Parathyroid adenoma (tissue), 2 donors: ENCODE results near the gene ANKRD18B.
"Not testable (repeated sequence)": the region's sequence is repeated elsewhere in the genome, so short reads cannot be mapped to it uniquely, and the experiment has no call there.

Experiments
- H2AFZ ChIP-seq: fragments of 300-600 bp; sonication (generic); one replicate; pipeline ENCODE4 v1.7.0; 2017; ENCODE audit warnings: antibody characterized with exemption, mild to moderate bottlenecking
- H3K27ac ChIP-seq: fragments of 300-600 bp; sonication (generic); one replicate; pipeline ENCODE4 v1.7.0; 2017
- H3K27me3 ChIP-seq: fragments of 300-600 bp; sonication (generic); one replicate; pipeline ENCODE4 v1.7.0; 2017; ENCODE audit warnings: low read length; ENCODE audit not compliant: control insufficient read depth, insufficient read depth
- H3K36me3 ChIP-seq: fragments of 300-600 bp; sonication (generic); one replicate; pipeline ENCODE4 v1.7.0; 2017; ENCODE audit warnings: low read length; ENCODE audit not compliant: control insufficient read depth, insufficient read depth
- H3K4me1 ChIP-seq: fragments of 300-600 bp; sonication (generic); one replicate; pipeline ENCODE4 v1.7.0; 2017; ENCODE audit warnings: control low read depth
- H3K4me2 ChIP-seq: fragments of 300-600 bp; sonication (generic); one replicate; pipeline ENCODE4 v1.7.0; 2017; ENCODE audit warnings: low read length
- H3K4me3 ChIP-seq: fragments of 300-600 bp; sonication (generic); one replicate; pipeline ENCODE4 v1.7.0; 2017; ENCODE audit warnings: low read depth, low read length
- H3K79me2 ChIP-seq: fragments of 300-600 bp; sonication (generic); one replicate; pipeline ENCODE4 v1.7.0; 2017; ENCODE audit warnings: control low read depth
- H3K9ac ChIP-seq: fragments of 300-600 bp; sonication (generic); one replicate; pipeline ENCODE4 v1.7.0; 2017; ENCODE audit warnings: mild to moderate bottlenecking
- H3K9me3 ChIP-seq: fragments of 300-600 bp; sonication (generic); one replicate; pipeline ENCODE4 v1.7.0; 2017; ENCODE audit warnings: low read length; ENCODE audit not compliant: control insufficient read depth
- donor health status: primary hyperparathyroidism.

The ANKRD18B gene

GRCh38 chr9:33579996-33580395 lies 55.9 kb downstream of the ANKRD18B start:
- H2AFZ ChIP-seq, H3K4me2 ChIP-seq, H3K79me2 ChIP-seq, H3K27ac ChIP-seq, H3K4me1 ChIP-seq, H3K9me3 ChIP-seq, H3K27me3 ChIP-seq, H3K36me3 ChIP-seq, H3K4me3 ChIP-seq, H3K9ac ChIP-seq: not testable (repeated sequence)

- H3K79me2 ChIP-seq, H3K9me3 ChIP-seq, H2AFZ ChIP-seq, H3K36me3 ChIP-seq, H3K9ac ChIP-seq, H3K4me3 ChIP-seq, H3K27ac ChIP-seq, H3K4me1 ChIP-seq, H3K27me3 ChIP-seq, H3K4me2 ChIP-seq: not testable (repeated sequence)
Observed at GRCh38 chr9:33582686-33583085, 58.6 kb downstream of the ANKRD18B start.

- H3K4me2 ChIP-seq, result not testable (repeated sequence)
Observed at GRCh38 chr9:33586128-33586527, 62.1 kb downstream of the ANKRD18B start.

GRCh38 chr9:33587799-33588198 lies 63.7 kb downstream of the ANKRD18B start:
- not testable (repeated sequence) for H3K9me3 ChIP-seq, H3K27me3 ChIP-seq, H3K9ac ChIP-seq

More at GRCh38 chr9:33586128-33586527, 62.1 kb downstream of the ANKRD18B start:
- H3K79me2 ChIP-seq, H3K36me3 ChIP-seq, H3K27me3 ChIP-seq, H3K4me1 ChIP-seq, H3K9ac ChIP-seq, H3K9me3 ChIP-seq, H3K4me3 ChIP-seq, H3K27ac ChIP-seq, H2AFZ ChIP-seq: not testable (repeated sequence)

GRCh38 chr9:33588876-33589275 lies 64.8 kb downstream of the ANKRD18B start:
- H3K36me3 ChIP-seq, H2AFZ ChIP-seq, H3K27me3 ChIP-seq, H3K9ac ChIP-seq, H3K27ac ChIP-seq, H3K9me3 ChIP-seq, H3K79me2 ChIP-seq, H3K4me2 ChIP-seq, H3K4me3 ChIP-seq, H3K4me1 ChIP-seq: not testable (repeated sequence)

More at GRCh38 chr9:33587799-33588198, 63.7 kb downstream of the ANKRD18B start:
- H3K36me3 ChIP-seq, H2AFZ ChIP-seq, H3K4me3 ChIP-seq, H3K4me1 ChIP-seq, H3K27ac ChIP-seq, H3K4me2 ChIP-seq, H3K79me2 ChIP-seq: not testable (repeated sequence)

GRCh38 chr9:33590857-33591256 lies 66.8 kb downstream of the ANKRD18B start:
- H3K4me1 ChIP-seq, H2AFZ ChIP-seq, H3K9me3 ChIP-seq, H3K36me3 ChIP-seq, H3K4me2 ChIP-seq, H3K27me3 ChIP-seq, H3K9ac ChIP-seq, H3K4me3 ChIP-seq, H3K79me2 ChIP-seq, H3K27ac ChIP-seq: not testable (repeated sequence)

GRCh38 chr9:33596974-33597373 lies 72.9 kb downstream of the ANKRD18B start:
- H3K9me3 ChIP-seq, H3K9ac ChIP-seq, H3K79me2 ChIP-seq, H3K36me3 ChIP-seq, H3K4me1 ChIP-seq, H3K27ac ChIP-seq, H2AFZ ChIP-seq, H3K27me3 ChIP-seq, H3K4me2 ChIP-seq, H3K4me3 ChIP-seq: not testable (repeated sequence)

GRCh38 chr9:33597386-33597785 lies 73.3 kb downstream of the ANKRD18B start:
- not testable (repeated sequence) for H3K9me3 ChIP-seq, H3K27ac ChIP-seq, H3K9ac ChIP-seq, H3K27me3 ChIP-seq, H3K4me2 ChIP-seq, H3K4me3 ChIP-seq, H2AFZ ChIP-seq, H3K4me1 ChIP-seq, H3K36me3 ChIP-seq, H3K79me2 ChIP-seq

- H3K4me1 ChIP-seq, H3K9ac ChIP-seq, H3K4me2 ChIP-seq, H3K27me3 ChIP-seq, H3K79me2 ChIP-seq, H3K4me3 ChIP-seq, H3K27ac ChIP-seq, H3K9me3 ChIP-seq, H3K36me3 ChIP-seq, H2AFZ ChIP-seq: not testable (repeated sequence)
Observed at GRCh38 chr9:33598796-33599379, 74.8 kb downstream of the ANKRD18B start.

GRCh38 chr9:33600911-33601310 lies 76.9 kb downstream of the ANKRD18B start:
- H3K4me3 ChIP-seq, H2AFZ ChIP-seq, H3K36me3 ChIP-seq, H3K9ac ChIP-seq, H3K9me3 ChIP-seq, H3K4me1 ChIP-seq, H3K27me3 ChIP-seq, H3K4me2 ChIP-seq, H3K79me2 ChIP-seq, H3K27ac ChIP-seq: not testable (repeated sequence)

- not testable (repeated sequence) for H3K4me1 ChIP-seq, H3K4me2 ChIP-seq, H3K36me3 ChIP-seq, H2AFZ ChIP-seq, H3K79me2 ChIP-seq, H3K27ac ChIP-seq, H3K9ac ChIP-seq, H3K27me3 ChIP-seq, H3K9me3 ChIP-seq, H3K4me3 ChIP-seq
Observed at GRCh38 chr9:33604249-33604648, 80.2 kb downstream of the ANKRD18B start.
